MCF 10A (cell line): Measurements from ENCODE around the gene CAST. TPM values are rescaled to one million over a fixed set of nuclear protein-coding genes. Genes with fewer than 3 reads are reported as not detected.

ENCODE experiments used
- BruUV-seq: library from RNA; stranded (reverse); fragments of 400-500 nt; replicated peaks from 2 replicates; lab custom pipeline; 2021; lab: Mats Ljungman, UMichigan
- CTCF ChIA-PET: fragments of 300-600 bp; sonication (Branson Sonifier 250); formaldehyde crosslinking; extraction: SDS; loops from one replicate; lab custom pipeline; 2021; ENCODE audit warnings: antibody characterized with exemption, inconsistent platforms; lab: Yijun Ruan, JAX
- POLR2A ChIA-PET: fragments of 300-600, 350-650 bp; sonication (Branson Sonifier 250); formaldehyde crosslinking; extraction: SDS; loops from one replicate; lab custom pipeline; 2020; ENCODE audit warnings: antibody characterized with exemption, inconsistent platforms; lab: Yijun Ruan, JAX
- DNase-seq: peaks from one replicate; pipeline ENCODE4 v3.0.0-alpha.2; 2018; ENCODE audit not compliant: unreplicated experiment
- H3K27ac Mint-ChIP-seq: one replicate; pipeline ENCODE4 v1.8.0; 2022; ENCODE audit warnings: mild to moderate bottlenecking, low read depth, mixed read lengths; ENCODE audit not compliant: unreplicated experiment
- H3K27me3 Mint-ChIP-seq: one replicate; pipeline ENCODE4 v1.8.0; 2022; ENCODE audit warnings: mixed read lengths; ENCODE audit not compliant: insufficient read depth, unreplicated experiment
- H3K36me3 Mint-ChIP-seq: one replicate; pipeline ENCODE4 v1.8.0; 2022; ENCODE audit warnings: mild to moderate bottlenecking, moderate library complexity, mixed read lengths; ENCODE audit not compliant: insufficient read depth, unreplicated experiment
- H3K4me1 Mint-ChIP-seq: one replicate; pipeline ENCODE4 v1.8.0; 2022; ENCODE audit warnings: mixed read lengths; ENCODE audit not compliant: insufficient read depth, unreplicated experiment
- H3K4me3 Mint-ChIP-seq: one replicate; pipeline ENCODE4 v1.8.0; 2022; ENCODE audit warnings: mild to moderate bottlenecking, moderate library complexity, mixed read lengths; ENCODE audit not compliant: unreplicated experiment
- H3K9me3 Mint-ChIP-seq: one replicate; pipeline ENCODE4 v1.8.0; 2022; ENCODE audit warnings: mixed read lengths; ENCODE audit not compliant: unreplicated experiment
- intact Hi-C: fragments of 100-400 bp; cut with micrococcal nuclease; formaldehyde crosslinking; loops from 2 replicates; pipeline ENCODE4 v1.14.1; 2022
- total RNA-seq: library from RNA; stranded (reverse); gene quantifications from 2 replicates; pipeline ENCODE4 v1.2.3, GENCODE V29; 2022
- TF ChIP-seq, protein P1 (sequence below): fragments of 200-600 bp; IDR thresholded peaks from one replicate; pipeline ENCODE4 v1.8.0; 2022; ENCODE audit warnings: antibody characterized with exemption, mild to moderate bottlenecking; ENCODE audit not compliant: unreplicated experiment

CAST gene
- total RNA-seq, 1 experiment from 2014 or later: 351 TPM

DNA sequence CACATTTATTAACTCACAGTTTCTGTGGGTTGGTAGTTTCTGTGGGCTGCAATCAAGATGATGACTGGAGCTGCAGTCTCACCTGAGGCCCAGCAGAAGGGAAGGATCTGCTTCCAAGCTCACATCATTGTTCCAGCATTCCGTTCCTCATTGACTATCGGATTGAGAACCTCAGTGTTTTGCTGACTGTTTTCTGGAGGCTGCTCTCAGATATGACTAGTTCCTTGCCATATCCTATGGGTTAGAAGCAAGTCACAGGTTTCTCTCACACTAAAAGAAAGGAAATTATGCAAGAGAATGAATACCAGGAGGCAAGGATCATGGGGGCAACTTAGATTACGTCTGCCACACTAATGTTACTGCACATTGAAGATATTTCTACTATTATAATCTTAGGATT lies 151.9 kb downstream of the CAST start:
- intact Hi-C loops: no loop called here

DNA sequence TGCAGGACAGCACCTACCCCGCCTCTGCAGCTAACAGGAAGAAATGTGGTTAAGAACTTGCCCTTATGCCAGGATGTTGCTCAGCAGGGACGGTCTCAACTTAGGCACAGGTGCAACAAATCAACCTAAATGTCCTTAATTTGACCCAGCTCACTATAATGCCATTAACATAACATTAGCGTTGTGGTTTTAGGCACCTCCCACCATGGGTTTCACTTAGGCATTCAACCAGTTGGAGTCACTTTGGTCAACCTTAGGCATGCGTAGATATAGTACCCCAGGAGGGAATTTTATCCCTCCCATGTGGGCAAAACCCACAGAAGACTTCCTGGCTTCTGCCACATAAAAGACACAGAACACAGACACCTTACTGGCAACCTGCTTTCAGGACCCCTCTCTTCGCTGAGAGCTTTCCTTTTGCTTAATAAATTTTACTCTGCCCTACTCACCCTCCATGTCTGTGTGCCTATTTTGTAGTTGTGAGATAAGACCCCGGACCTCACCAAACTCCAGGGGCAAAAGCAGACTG lies 154.3 kb downstream of the CAST start:
- DNase-seq: no peak
- intact Hi-C loops: no loop called here
- Mint-ChIP-seq H3K4me3 (no peak overlapping the region), H3K4me1 (peaks cover 3% of the 10 kb centered on the region), H3K27ac (no peak overlapping the region), H3K27me3 (no peaks in the 10 kb centered on the region), H3K9me3 (no peaks in the 10 kb centered on the region), H3K36me3 (no peaks in the 10 kb centered on the region)
- ChIA-PET CTCF (interaction anchor here (0.6 kb wide), 1 partner anchor 21 kb away, joined by 3 read pairs; no protein-coding TSS in a partner anchor), POLR2A (no interaction called here)
- TF ChIP-seq, protein P1, sequence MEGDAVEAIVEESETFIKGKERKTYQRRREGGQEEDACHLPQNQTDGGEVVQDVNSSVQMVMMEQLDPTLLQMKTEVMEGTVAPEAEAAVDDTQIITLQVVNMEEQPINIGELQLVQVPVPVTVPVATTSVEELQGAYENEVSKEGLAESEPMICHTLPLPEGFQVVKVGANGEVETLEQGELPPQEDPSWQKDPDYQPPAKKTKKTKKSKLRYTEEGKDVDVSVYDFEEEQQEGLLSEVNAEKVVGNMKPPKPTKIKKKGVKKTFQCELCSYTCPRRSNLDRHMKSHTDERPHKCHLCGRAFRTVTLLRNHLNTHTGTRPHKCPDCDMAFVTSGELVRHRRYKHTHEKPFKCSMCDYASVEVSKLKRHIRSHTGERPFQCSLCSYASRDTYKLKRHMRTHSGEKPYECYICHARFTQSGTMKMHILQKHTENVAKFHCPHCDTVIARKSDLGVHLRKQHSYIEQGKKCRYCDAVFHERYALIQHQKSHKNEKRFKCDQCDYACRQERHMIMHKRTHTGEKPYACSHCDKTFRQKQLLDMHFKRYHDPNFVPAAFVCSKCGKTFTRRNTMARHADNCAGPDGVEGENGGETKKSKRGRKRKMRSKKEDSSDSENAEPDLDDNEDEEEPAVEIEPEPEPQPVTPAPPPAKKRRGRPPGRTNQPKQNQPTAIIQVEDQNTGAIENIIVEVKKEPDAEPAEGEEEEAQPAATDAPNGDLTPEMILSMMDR: no peak
- no TSS peak for BruUV-seq

More for the DNA sequence above, 151.9 kb downstream of the CAST start:
- TF ChIP-seq, protein P1: no peak
- ChIA-PET POLR2A (interaction anchor here (1.3 kb wide), 1 partner anchor 11 kb away, joined by 6 read pairs; no protein-coding TSS in a partner anchor), CTCF (interaction anchor here (0.9 to 1.4 kb wide), 2 partner anchors 53 to 54 kb away, joined by 3 to 4 read pairs; no protein-coding TSS in a partner anchor)
- Mint-ChIP-seq H3K4me3 (no peak overlapping the region), H3K36me3 (no peaks in the 10 kb centered on the region), H3K27ac (no peak overlapping the region), H3K4me1 (peaks cover 3% of the 10 kb centered on the region), H3K9me3 (no peaks in the 10 kb centered on the region), H3K27me3 (no peaks in the 10 kb centered on the region)
- no TSS peak for BruUV-seq
- no peak for DNase-seq

DNA sequence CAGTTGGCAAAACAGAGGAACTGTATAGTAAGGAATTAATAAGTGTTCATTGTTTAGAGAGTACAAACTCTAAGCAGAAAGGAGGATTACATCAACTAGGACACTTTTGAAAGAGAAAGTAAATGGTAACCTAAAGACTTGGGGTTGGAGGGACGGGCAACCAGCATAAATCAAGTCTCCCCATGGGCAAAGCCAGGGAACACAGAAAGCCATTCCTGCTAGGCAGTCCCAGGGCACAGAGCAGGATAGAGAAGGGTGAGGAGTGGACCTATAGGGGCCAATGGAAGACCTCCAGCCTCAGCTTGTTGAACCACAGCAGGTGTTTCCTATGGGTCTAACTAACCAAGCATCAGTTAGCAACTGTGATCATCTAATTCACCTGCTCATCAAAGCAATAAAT lies 154.8 kb downstream of the CAST start:
- no peak for DNase-seq
- H3K27me3 Mint-ChIP-seq: no peaks in the 10 kb centered on the region
- no peaks in the 10 kb centered on the region for H3K36me3 Mint-ChIP-seq
- no peak overlapping the region for H3K27ac Mint-ChIP-seq
- TF ChIP-seq, protein P1: no peak
- peaks cover 3% of the 10 kb centered on the region for H3K4me1 Mint-ChIP-seq
- intact Hi-C loops: no loop called here
- ChIA-PET POLR2A (interaction anchor here (1.5 kb wide), 1 partner anchor 9 kb away, joined by 8 read pairs; the partner anchor contains the start of gene ERAP1), CTCF (no interaction called here)
- H3K9me3 Mint-ChIP-seq: no peaks in the 10 kb centered on the region
- H3K4me3 Mint-ChIP-seq: no peak overlapping the region
- no TSS peak for BruUV-seq

DNA sequence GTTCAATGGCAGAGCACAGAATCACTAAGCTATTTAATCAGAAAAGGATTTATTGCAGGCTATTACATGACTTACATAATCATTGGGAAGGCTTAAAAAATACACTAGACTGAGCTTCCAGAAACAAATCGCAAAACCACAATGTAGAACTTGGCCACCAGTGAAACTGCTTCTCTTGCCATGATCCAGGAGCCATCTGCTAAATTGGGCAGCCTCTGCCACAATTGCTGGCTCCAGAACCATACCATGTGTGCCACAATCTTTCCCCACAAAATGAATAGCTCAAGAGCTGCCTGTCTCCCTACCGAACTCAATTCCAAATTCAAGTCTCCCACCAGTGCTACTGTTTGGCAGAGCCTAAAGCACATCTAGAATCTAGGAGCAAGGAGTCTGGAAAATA lies 155.3 kb downstream of the CAST start:
- Mint-ChIP-seq H3K4me3 (no peak overlapping the region), H3K4me1 (peaks cover 3% of the 10 kb centered on the region), H3K36me3 (no peaks in the 10 kb centered on the region), H3K27me3 (no peaks in the 10 kb centered on the region), H3K9me3 (no peaks in the 10 kb centered on the region), H3K27ac (no peak overlapping the region)
- DNase-seq: no peak
- CTCF ChIA-PET: no interaction called here
- TF ChIP-seq, protein P1: no peak
- POLR2A ChIA-PET: interaction anchor here (1.5 kb wide), 1 partner anchor 9 kb away, joined by 8 read pairs; the partner anchor contains the start of gene ERAP1
- intact Hi-C loops: no loop called here
- BruUV-seq: no TSS peak
